Astrocyte of the cerebellum (primary cell): ENCODE results near the gene RAB10.

Experiments used
- DNase-seq: peaks from one replicate; pipeline ENCODE4 v3.0.0-alpha.2; 2011; ENCODE audit warnings: low read depth
- H3K4me3 ChIP-seq: 2 replicates; pipeline ENCODE4 v1.5.1; 2011; ENCODE audit warnings: mild to moderate bottlenecking, low read depth, low read length, moderate library complexity
- in situ Hi-C: cut with HindIII; loops from 2 replicates; pipeline ENCODE4 v1.10.0; 2017; ENCODE audit warnings: low sequenced_read_pairs
- TF ChIP-seq, protein P1 (sequence below): IDR thresholded peaks from 2 replicates; pipeline ENCODE4 v1.5.1; 2012; ENCODE audit warnings: low read length, low read depth, moderate library complexity, mild to moderate bottlenecking; ENCODE audit errors: missing control alignments

RAB10 gene

GRCh38 chr2:26039603-26040323 lies 5.9 kb downstream of the RAB10 start:
- no peak overlapping the region for H3K4me3 ChIP-seq
- in situ Hi-C loops: no loop called here
- TF ChIP-seq, protein P1, sequence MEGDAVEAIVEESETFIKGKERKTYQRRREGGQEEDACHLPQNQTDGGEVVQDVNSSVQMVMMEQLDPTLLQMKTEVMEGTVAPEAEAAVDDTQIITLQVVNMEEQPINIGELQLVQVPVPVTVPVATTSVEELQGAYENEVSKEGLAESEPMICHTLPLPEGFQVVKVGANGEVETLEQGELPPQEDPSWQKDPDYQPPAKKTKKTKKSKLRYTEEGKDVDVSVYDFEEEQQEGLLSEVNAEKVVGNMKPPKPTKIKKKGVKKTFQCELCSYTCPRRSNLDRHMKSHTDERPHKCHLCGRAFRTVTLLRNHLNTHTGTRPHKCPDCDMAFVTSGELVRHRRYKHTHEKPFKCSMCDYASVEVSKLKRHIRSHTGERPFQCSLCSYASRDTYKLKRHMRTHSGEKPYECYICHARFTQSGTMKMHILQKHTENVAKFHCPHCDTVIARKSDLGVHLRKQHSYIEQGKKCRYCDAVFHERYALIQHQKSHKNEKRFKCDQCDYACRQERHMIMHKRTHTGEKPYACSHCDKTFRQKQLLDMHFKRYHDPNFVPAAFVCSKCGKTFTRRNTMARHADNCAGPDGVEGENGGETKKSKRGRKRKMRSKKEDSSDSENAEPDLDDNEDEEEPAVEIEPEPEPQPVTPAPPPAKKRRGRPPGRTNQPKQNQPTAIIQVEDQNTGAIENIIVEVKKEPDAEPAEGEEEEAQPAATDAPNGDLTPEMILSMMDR: no peak
- no peak for DNase-seq

DNA sequence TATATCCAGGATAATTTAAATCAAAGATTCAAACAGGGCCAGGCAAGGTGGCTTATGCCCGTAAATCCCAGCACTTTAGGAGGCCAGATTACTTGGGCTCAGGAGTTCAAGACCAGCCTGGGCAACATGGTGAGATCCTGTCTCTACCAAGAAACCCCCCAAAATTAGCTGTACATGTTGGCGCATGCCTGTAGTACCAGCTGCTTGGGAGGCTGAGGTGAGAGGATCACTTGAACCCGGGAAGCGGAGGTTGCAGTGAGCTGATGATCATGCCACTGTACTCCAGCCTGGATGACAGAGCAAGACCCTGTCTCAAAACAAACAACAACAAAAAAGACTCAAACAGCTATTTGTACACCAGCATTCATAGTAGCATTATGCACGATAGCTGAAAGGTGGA lies 9.2 kb downstream of the RAB10 start:
- in situ Hi-C loops: no loop called here
- DNase-seq: no peak
- TF ChIP-seq, protein P1: no peak
- no peak overlapping the region for H3K4me3 ChIP-seq

DNA sequence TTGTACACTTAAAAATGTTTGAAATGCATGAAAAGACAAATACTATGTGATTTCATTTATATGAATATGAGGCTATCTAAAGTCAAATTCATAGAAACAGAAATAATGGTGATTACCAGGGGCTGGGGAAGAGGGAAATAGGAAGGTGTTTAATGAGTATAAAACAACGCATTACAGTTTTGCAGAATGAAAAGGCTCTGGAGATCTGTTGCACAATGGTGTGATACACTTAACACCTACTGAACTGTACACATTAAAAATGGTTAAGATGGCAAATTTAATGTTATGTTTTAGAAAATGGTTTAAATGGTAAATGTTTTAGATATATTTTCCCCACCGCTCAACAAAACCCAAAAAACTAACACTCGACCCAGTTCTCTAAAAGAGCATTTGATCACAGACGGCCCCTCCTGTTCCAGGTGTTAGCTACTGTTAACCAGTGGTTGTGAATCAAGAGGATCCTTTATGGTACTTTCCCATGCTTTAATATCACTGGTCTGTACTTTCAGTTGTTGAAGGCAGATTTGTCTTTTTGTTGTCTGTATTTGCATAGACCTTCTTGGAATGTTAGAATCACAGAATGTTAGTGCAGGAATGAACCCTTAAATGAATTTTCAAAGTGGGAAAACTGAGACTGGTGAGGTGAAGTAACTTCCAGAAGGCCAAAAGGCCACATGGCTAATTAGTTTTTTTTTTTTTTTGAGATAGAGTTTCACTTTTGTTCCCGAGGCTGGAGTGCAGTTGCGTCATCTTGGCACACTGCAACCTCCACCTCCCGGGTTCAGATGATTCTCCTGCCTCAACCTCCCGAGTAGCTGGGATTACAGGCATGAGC lies 10.2 kb downstream of the RAB10 start:
- in situ Hi-C loops: no loop called here
- no peak overlapping the region for H3K4me3 ChIP-seq
- no peak for DNase-seq
- TF ChIP-seq, protein P1: no peak

GRCh38 chr2:26048791-26049190 lies 14.9 kb downstream of the RAB10 start:
- TF ChIP-seq, protein P1: no peak
- H3K4me3 ChIP-seq: no peak overlapping the region
- in situ Hi-C loops: no loop called here
- DNase-seq: no peak

GRCh38 chr2:26049641-26050040 lies 15.8 kb downstream of the RAB10 start:
- in situ Hi-C loops: no loop called here
- TF ChIP-seq, protein P1: no peak
- DNase-seq: no peak
- no peak overlapping the region for H3K4me3 ChIP-seq

DNA sequence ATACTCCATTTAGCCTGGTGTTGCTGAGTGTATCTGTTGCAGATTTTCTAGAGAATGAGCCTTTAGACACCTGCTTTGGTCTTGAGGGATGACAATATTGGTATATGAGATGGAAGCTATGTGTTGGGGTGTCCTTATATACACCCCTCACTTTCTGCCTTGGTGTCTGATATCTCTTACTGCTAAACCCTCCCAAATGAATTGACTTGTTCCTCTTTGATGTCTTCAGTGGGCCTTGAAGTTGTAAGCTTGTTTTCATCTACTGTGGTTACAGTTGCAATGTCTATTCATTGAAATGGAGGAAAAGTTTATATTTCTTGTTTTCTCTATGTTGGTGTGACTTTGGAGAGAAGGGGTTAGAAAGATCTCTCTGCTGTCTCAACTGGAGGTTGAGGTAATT lies 18.9 kb downstream of the RAB10 start:
- H3K4me3 ChIP-seq: no peak overlapping the region
- TF ChIP-seq, protein P1: no peak
- in situ Hi-C loops: no loop called here
- no peak for DNase-seq
